ENCODE data around the gene UBE2O.
A peak's percentile ranks its signal among the peaks of the same experiment; 100 is the strongest.

The UBE2O gene

DNA sequence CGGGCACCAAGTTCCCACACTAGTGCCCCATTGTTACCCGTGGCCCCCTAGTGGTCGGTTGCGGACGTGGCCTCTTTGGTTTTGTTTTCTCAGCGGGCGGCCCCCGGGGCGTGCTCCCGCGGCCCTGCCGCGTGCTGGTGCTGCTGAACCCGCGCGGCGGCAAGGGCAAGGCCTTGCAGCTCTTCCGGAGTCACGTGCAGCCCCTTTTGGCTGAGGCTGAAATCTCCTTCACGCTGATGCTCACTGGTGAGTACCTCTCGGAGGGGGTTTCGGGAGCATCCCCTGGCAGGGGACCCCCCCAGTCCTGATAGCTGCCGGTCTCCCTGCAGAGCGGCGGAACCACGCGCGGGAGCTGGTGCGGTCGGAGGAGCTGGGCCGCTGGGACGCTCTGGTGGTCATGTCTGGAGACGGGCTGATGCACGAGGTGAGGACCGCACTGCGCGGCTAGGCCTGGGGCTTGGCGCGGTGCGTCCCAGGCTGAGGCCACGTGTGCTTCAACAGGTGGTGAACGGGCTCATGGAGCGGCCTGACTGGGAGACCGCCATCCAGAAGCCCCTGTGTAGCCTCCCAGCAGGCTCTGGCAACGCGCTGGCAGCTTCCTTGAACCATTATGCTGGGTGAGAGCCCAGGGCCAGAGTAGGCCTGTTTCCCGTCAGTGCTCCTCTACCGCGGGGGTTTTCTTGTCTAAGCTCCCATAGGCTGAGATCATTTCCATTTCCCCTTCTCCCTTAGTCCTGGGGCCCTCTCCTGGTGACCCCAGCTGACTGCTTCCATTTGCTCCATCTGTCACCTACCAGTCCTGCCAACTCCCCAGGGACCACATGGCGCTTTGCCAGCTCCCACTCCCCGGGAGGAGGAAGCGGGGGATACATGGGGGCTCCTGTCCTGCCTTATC lies 66.8 kb downstream of the UBE2O start:
- DNase-seq, result peak; percentile 64 to 77 (median 70)

DNA sequence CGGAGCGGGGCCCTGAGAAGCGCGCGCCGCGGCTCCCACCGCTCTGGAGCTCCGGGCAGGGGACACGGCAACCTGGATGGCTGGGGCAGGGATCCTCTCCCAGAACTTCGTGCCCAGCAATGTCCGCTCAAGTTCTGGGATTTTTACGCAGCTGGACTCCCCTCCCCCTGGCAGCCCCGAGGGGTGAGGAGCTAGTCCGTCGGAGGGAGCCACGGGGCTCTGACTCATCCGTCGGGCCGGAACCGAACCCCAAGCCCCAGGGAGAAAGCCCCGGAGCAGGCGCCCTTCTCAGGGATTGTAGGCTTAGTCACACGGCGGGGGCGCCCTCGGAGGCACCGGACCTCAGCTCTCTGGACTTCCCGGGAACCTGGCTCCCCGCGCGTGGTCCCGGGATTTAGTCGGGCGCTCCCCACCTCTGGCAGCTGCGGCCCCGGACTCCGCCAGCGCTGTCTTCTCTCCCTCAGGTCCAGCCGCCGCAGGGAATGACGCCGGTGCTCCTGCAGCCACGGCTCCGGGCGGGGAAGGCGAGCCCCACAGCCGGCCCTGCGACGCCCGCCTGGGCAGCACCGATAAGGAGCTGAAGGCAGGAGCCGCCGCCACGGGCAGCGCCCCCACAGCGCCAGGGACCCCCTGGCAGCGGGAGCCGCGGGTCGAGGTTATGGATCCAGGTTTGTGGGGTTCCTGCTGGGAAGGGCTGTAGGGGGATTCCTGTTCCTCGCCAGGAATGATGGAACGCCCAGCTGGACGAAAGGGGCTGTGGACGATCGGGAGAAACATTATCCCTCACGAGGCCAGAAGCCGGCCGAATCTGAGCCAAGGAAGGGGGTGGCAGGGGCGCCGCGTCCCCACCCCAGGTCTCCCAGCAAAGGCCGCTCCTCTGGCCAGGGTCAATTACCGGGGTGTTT lies 67.7 kb downstream of the UBE2O start:
- no peak for DNase-seq

DNA sequence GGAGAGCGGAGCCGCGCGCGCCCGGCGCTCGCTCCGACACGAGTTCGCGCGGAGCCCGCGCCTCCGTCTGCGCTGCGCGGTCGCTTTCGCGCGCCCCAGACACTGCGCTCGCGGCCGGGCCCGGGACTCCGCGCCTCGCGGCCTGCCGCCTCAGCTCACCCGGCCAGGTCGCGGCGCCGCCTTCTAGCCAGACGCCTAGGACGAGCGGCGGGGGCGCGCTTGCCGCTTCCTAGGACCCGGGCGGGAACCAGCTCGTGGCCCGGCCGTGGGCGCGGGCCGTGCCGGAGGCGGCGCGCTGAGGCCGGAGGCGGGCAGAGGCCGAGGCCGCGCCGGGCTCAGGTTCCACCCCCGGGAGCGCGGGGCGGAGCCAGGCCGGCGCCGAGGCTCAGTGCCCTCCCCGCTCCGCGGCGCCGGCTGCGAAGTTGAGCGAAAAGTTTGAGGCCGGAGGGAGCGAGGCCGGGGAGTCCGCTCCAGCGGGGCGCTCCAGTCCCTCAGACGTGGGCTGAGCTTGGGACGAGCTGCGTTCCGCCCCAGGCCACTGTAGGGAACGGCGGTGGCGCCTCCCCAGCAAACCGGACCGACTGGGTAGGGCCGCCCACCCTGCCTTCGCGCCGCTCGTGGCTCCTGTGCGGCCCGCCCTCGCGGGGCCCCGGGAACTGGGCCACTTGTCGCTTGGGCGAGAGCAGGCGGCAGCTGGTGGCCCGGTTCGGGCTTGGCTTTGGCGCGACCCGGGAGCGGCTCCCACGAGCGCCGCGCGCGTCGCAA lies 68.5 kb downstream of the UBE2O start, which contains the start of gene SPHK1:
SPHK1 (plus strand) TSS at position 388 of the 765 bp plus-strand sequence. CDS start 1,036 bp downstream, outside the sequence.
- peak; percentile 29 to 45 (median 34) for DNase-seq

DNA sequence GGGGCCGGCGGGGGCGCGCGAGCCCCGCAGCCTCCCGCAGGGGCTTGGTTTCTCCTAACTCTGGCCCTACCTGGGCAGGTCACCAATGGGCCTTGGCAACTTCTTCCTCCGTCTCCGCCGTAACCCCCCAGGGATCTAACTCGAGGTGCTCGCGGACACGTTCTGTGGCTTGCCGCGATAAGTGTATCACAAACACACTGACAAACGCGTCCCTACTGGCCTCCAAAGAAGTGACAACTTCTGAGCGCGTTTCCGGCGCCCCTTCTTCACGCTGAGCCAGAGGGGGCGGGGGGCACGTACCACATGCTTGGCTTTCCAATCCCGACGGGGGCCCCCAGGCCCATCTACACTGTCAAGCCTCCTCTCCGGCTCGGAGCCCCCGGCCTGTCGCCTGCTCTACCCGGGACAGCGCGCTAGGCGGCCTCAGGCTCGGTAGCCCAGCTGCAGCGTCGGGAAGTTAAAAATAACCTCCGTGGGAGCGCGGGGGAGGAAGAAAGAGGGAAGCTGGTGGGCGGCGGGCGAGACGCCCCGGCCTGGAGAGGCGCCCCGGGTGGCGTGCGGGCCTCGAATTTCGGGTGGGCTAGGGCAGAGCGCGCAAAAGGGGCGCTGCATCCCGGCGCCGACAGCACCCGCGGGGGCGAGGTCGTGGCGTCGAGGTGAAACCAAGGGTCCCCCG lies 69.3 kb downstream of the UBE2O start:
- DNase-seq, result no peak

DNA sequence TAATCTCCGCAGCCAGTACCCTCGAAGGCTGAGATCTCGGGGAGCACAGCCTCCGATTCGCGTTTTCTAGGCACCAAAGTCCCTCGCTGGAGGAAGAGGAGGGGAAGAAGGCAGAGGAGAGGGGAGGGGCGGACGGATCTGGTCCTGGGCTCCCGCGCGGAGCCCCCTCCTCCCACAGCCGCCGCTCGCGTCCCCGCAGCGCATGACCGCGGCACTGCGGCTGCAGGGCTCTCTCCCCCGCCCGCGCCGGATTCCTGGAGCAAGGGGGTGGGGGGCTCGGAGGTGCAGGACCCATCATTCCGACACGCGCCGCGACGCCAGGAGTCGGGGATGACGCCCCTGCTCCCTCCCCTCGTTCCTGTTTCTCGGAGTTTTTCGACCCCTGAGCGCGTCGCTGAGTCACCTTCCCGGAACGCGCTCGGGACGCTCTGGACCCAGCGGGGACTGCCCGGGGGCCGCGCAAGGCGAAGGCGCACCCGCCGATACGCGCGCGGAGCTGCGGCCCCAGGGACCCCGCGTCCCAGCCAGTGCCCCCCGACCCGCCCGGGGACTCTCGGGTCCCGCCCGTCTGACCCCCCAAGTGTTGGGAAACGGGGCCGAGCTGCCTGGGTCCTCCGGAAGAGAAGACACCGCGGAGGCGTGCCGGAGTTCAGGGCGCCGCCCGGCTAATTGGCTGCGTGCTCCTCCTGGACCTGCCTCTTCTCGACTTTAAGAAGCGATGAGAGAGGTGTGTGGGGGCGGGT lies 70.0 kb downstream of the UBE2O start:
- DNase-seq, result peak in 3 of 4 experiments; percentile 21 to 35 (median 29)

DNA sequence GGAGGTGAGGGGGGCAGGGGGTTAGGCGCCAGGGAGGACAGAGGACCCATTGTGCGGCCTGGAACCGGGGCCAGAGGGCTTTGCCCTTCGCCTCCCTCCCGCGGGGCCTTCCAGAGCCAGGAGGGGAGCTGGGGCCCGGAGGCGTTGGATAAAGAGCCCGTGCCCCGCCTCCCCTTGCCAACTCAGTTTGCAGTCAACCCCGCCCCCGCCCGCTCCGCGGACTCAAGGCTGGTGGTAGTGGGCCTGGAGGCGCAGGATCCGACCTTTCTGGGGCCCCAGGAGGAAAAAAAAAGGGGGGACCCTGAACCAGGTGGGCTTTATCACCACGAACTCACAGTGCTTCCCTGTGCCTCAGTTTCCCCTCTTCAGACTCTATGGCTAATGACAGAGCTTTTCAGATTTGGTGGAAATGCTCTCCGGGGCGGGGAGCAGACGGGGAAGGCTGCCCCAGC lies 70.6 kb downstream of the UBE2O start:
- DNase-seq, result no peak

DNA sequence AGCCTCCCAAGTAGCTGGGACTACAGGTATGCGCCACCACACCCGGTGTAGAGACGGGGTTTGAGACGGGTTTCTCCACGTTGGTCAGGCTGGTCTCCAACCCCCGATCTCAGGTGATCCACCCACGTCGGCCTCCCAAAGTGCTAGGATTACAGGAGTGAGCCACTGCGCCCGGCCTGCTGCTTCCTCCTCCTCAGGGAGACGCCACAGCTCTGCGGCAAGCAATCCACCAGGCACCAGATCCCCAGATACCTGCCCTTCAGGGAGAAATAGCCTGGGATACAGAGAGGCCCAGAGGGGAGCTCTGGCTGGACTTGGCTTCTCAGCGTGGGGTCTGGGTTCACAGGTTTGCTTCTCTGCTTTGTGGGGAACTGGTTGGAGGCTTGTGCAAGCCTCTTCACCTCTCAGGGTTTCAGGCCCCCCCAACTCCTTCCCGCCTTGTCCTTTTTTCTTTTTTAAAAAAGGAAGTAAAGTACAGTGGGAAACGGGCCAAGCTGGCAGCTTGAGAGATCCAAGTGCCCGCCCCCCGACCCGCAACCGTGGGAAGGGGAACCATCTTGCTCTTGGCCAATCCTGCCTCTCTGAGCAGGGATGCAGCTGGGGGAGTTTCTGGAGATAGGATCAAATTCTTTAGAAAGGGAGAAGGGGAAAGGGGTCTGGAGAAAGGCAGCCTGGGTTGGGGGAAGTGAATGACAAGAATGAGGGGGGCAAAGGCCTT lies 71.2 kb downstream of the UBE2O start:
- no peak for DNase-seq

DNA sequence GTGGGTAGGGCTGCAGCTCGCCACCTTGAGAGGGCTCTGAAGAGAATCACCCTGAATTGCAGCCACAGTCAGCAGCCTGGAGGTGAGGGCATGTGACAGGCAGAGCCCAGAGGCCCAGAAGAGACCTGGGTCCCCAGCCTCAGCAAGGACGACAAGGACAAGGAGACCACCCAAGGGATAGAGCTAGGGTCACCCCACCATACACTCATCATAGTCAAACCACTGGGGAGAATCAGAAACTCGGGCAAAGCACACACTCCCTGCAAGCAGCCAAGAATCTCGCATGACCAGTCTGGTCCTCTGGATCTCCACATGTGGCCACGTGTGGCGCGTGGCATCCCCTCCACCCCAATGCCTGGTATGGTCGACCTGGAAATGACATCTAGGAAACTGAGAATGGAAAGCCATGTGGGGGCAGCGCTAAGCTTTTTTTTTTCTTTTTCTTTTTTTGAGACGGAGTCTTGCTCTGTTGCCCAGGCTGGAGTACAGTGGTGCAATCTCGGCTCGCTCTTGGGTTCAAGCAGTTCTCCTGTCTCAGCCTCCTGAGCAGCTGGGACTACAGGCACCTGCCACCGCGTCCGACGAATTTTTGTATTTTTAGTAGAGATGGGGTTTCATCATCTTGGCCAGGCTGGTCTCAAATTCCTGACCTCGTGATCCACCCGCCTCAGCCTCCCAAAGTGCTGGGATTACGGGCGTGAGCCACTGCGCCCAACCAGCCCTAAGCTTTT lies 73.1 kb downstream of the UBE2O start:
- DNase-seq, result no peak

DNA sequence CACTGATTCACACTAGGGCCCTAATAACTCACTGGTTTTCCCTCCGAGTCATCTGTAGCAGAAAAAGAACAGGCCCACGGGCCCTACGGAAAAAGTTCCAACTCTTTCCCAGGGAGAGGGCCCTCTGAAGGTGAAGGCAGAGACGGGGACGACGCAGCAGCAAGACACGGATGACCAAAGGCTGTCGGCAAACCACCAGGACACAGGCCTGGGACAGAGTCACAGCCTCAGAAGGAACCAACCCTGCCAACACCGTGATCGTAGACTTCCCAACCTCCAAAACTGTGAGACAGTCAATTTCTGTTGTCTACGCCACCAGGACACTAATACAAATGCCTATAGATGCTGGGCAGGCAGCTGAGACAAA lies 73.7 kb downstream of the UBE2O start:
- no peak for DNase-seq

DNA sequence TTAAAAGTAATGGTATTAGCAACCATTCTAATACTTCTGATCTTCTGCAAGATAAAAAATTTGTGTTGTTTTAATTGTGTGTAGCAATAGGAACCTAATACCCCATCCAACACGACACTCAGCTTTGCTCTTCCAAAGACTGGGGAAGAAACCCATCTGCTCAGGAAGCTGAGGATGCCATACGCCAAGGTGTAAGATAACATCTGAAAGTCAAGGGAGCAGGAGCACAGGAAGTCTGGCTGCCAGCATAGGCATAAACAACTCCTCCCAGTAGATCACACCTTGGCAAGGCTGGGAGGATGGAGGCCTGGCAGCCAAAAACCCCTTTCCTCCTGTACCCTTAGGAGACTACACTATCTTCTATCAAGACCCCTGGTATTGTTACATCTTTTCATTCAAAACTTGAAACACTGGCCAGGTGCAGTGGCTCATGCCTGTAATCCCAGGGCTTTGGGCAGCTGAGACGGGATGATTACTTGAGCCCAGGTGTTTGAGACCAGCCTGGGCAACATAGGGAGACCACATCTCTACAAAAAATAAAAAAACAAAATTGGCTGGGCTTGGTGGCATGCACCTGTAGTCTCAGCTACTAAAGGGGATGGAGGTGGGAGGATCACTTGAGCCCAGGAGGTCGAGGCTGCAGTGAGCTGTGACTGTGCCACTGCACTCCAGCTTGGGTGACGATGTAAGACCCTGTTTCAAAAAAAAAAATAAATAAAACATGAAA lies 74.2 kb downstream of the UBE2O start:
- DNase-seq, result no peak

DNA sequence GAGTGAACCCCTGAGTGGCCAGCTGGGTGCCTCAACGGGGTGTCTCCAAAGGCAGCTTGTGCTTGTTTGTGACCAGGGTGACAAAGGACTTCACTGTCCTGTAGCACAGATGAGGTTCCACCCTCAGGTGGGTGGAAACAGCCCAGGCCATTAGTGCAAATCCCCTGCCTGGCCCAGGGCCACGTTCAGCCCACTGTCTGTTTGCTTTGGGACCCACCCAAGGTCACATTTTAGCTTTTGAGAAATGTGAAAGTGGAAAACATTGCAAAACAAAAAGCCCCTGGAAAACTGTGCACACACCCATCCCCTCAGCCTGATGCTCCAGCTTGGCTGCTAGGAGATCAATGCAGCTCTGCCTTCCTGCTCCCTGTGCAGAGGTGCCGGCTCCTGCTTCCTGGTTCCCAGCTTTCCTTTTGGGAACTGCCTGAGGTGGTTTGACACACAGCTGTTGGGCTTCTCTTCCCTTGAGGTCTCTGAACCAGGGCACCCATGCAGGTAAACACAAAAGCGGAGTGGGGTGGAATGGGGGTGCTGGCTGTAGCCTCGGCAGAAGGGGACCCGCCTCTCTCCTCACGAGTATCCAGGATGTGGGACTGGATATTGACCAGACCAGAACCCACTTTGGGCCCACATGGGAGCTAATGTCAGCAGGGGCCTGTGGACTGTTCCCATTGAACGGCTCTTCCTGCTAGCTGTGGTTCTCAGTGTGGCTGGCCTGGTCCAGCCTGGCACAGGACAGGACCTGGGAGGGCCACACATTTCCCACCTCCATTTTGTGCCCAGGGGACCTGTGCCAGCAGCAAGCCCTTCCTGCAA lies 76.4 kb downstream of the UBE2O start:
- no peak for DNase-seq

DNA sequence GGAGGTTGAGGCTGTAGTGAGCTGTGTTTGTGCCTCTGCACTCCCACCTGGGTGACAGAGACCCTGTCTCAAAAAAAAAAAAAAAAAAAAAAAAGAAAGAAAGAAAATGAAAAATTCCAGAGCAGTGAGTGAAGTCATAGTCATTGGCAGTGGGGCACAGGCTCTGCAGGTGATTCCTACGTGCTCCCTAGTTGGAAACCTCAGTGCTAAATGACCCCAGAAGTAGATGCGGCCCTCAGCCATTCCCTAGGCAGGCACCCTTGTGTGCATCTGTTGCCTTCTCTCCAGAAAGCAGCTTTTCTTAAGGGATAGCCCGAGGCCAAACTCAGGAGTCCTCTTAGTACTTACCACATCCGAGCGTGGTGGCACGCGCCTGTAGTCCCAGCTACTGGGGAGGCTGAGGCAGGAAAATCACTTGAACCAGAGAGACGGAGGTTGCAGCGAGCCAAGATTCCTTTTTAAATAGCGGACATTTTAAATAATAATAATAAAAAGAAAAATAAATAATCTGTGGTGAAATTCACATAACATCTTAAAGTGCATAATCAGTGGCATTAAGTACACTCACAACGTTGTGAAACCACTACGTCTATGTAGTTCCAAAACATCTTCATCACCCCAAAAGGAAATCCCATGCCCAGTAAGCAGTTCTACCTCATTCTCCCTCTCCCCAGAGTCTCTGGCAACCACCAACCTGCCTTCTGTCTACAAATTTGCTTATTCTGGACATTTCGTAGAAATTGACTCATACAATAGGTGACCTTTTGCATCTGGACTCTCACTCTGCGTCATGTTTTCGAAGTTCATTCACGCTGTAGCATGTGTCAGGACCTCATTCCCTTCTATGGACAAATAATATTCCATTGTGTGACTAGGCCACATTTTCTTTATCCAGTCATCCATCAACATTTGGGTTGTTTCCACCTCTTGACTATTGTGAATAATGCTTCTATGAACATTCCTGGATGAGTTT lies 81.0 kb downstream of the UBE2O start:
- DNase-seq, result no peak

DNA sequence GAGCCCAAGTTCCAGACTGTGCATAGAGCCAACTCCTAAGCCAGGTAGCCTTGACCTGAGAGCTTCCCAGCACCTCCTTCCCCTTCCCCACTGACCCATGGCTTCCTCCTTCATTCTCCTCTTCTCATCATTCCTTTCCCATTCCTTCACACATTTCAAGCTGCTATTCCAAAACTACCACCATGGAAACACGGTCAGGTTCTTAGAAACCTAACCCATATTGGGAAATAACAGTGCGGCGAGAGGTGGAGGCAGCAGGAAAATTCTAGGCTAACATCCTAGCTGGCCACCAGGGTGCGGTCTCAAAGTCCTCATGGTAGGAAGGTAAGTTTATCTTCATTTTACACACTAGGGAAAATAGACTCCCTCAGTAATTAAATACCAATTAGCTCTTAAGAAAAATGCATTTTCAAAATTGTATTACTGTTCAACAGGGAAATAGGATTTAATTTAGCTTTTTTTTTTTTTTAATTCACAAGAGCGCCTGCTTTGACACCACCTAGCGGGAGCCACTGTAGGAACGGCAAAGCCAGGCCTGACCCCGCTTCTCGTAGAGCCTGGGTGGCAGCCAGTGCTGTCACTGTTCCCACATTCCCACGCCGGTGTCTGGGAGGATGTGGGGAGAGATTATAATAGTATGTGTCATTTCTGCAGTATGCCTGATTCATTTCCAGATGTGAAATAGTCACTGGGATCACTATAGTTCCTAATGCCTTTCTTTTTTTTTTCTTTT lies 82.5 kb downstream of the UBE2O start:
- DNase-seq, result no peak

DNA sequence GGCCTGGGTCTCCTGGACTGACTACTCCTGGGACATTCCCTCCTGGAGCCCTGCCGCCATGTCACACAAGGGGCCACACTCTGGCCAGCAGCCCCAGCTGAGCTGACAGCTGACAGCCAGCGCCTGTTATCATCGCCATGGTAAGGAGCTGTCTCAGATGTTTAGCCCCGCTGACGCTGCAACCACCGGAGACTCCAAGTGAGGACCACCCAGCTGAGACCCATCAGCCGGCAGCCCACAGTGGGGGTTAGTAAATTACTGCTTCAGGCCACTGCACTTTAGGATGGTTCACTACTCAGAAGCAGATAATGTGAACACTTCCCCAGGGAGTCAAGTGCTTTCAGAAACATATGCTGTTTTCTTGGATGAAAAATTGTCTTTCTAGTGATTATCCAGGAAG lies 83.1 kb downstream of the UBE2O start:
- DNase-seq, result no peak

DNA sequence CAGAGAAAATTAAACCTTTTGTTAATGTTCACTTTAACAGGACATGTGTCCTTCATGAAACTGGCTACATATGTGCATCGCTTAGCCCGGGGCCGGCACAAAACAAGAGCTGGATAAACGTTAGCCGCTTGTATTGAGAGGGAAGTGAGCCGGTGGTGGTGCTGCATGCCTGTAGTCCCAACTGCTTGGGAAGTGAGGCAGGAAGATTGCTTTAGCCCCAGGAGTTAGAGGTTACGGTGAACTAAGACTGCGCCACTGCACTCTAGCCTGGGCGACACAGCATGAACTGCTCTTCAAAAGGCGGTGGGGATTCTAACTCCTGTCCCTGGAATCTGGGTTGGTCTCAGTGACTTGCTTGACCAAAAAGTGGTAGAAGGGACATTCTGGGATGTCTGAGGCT lies 83.6 kb downstream of the UBE2O start:
- DNase-seq, result no peak

DNA sequence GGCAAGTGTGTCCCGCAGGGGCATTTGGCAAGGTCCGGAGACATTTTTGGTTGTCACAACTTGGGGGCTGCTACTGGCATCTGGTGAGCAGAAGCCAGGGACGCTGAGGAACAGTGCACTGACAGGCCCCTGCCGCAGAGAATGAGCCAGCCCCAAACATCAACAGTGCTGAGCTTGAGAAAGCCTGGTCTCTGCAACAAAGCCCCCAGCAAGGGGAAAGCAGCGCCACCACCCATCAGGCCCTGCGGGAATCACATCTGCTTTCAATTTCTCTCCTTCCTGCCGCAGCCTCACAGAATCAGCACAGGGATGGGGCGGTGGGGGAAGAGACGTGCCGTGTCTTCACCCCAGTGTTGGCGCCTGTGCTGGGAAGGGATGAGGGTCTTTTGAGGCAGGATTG lies 84.4 kb downstream of the UBE2O start:
- DNase-seq, result no peak

DNA sequence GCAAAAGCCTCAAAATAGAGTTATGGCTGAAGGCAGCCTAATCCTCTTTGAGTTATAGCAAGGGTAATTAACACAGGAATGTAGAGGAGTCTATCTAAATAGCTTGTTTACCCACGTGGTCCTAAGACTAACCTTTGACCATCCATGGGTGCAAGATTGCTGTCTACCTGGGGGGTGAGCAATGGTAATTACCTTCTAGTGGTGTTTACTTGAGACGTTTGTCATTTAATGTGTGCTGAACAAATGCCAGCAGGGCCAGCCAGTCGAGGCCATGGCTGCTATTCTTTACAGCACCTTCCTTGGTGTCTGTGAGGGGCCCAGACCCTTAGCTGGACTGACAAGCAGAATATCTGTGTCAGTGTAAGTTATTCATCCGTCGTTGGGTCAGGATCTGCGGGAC lies 85.3 kb downstream of the UBE2O start:
- DNase-seq, result no peak
